DND-41 (cell line): ENCODE data around the gene IGF2.

Source experiments
- ATAC-seq: fragments of 200-7000 bp; cut with Tn5 transposase; 3 replicates; pipeline ENCODE4 v1.9.1; 2021; ENCODE audit warnings: low read depth; ENCODE audit not compliant: insufficient read depth
- DNase-seq: peaks from one replicate; pipeline ENCODE4 v3.0.0-alpha.2; 2020
- H2AFZ ChIP-seq: 2 replicates; pipeline ENCODE4 v1.6.0; 2012; ENCODE audit warnings: low read depth, low read length
- H3K27ac ChIP-seq: 2 replicates; pipeline ENCODE4 v1.5.1; 2012; ENCODE audit warnings: low read length, inconsistent platforms
- H3K27me3 ChIP-seq: fragments of 200-600 bp; sonication (generic); 2 replicates; pipeline ENCODE4 v1.6.0; 2012; ENCODE audit warnings: low read length, mild to moderate bottlenecking, inconsistent platforms; ENCODE audit not compliant: insufficient read depth, poor library complexity
- H3K36me3 ChIP-seq: 2 replicates; pipeline ENCODE4 v1.5.1; 2012; ENCODE audit warnings: low read length, inconsistent platforms; ENCODE audit not compliant: insufficient read depth
- H3K4me1 ChIP-seq: 2 replicates; pipeline ENCODE4 v1.5.1; 2012; ENCODE audit warnings: mild to moderate bottlenecking, low read length; ENCODE audit not compliant: insufficient read depth
- H3K4me2 ChIP-seq: 2 replicates; pipeline ENCODE4 v1.6.0; 2012; ENCODE audit warnings: mild to moderate bottlenecking, moderate library complexity, low read length, inconsistent platforms; ENCODE audit not compliant: insufficient read depth
- H3K4me3 ChIP-seq, 2 experiments: fragments of 200-600 bp in 1 of 2; shearing (Covaris generic) in 1 of 2; 2 replicates each; pipeline ENCODE4 v1.5.1; 2012 to 2016; ENCODE audit warnings: inconsistent platforms in 2 of 2, low read length in 2 of 2, mild to moderate bottlenecking in 2 of 2, low read depth in 1 of 2, moderate library complexity in 1 of 2
- H3K79me2 ChIP-seq: 2 replicates; pipeline ENCODE4 v1.6.0; 2012; ENCODE audit warnings: low read length, inconsistent platforms; ENCODE audit not compliant: insufficient read depth
- H3K9ac ChIP-seq: 2 replicates; pipeline ENCODE4 v1.6.0; 2012; ENCODE audit warnings: low read depth, mild to moderate bottlenecking, inconsistent platforms, low read length, moderate library complexity
- H3K9me3 ChIP-seq: 2 replicates; pipeline ENCODE4 v1.5.1; 2012; ENCODE audit warnings: low read length, moderate library complexity, mild to moderate bottlenecking, inconsistent platforms; ENCODE audit not compliant: insufficient read depth, severe bottlenecking
- H4K20me1 ChIP-seq: 2 replicates; pipeline ENCODE4 v1.6.0; 2012; ENCODE audit warnings: low read length; ENCODE audit not compliant: insufficient read depth
- CTCF ChIP-seq: IDR thresholded peaks from 2 replicates; pipeline ENCODE4 v1.5.1; 2012; ENCODE audit warnings: borderline replicate concordance, low read length, moderate library complexity, mild to moderate bottlenecking; ENCODE audit not compliant: poor library complexity, severe bottlenecking; ENCODE audit errors: extremely low read depth
- EZH2 ChIP-seq: IDR thresholded peaks from 3 replicates; pipeline ENCODE4 v1.6.1; 2012; ENCODE audit warnings: borderline replicate concordance, low read depth, mild to moderate bottlenecking, moderate library complexity, low read length, inconsistent platforms; ENCODE audit not compliant: severe bottlenecking

IGF2 gene

GRCh38 chr11:2103668-2104523 is 35.3 kb downstream of the IGF2 start:
- H3K9me3 ChIP-seq, result no peaks in the 10 kb centered on the region
- TF ChIP-seq EZH2 (no peak), CTCF (no peak)

GRCh38 chr11:2102883-2103213 is 36.3 kb downstream of the IGF2 start:
- H3K4me1 ChIP-seq, result no peaks in the 10 kb centered on the region
- no peak overlapping the region for H2AFZ ChIP-seq
- peaks cover 11% of the 10 kb centered on the region for H4K20me1 ChIP-seq
- no peak overlapping the region for H3K4me2 ChIP-seq
- H3K27me3 ChIP-seq, result no peaks in the 10 kb centered on the region
- H3K9ac ChIP-seq, result no peak overlapping the region
- DNase-seq (no peak), ATAC-seq (no peak)
- H3K9me3 ChIP-seq, result no peaks in the 10 kb centered on the region
- H3K27ac ChIP-seq, result no peak overlapping the region
- no peak overlapping the region for H3K4me3 ChIP-seq
- TF ChIP-seq EZH2 (no peak), CTCF (no peak)
- H3K36me3 ChIP-seq, result no peaks in the 10 kb centered on the region
- H3K79me2 ChIP-seq, result no peaks in the 10 kb centered on the region

More at GRCh38 chr11:2103668-2104523, 35.3 kb downstream of the IGF2 start:
- no peaks in the 10 kb centered on the region for H3K4me1 ChIP-seq
- ATAC-seq (no peak), DNase-seq (no peak)
- no peaks in the 10 kb centered on the region for H3K27me3 ChIP-seq
- no peaks in the 10 kb centered on the region for H3K79me2 ChIP-seq
- no peak overlapping the region for H2AFZ ChIP-seq
- H3K4me3 ChIP-seq, result no peak overlapping the region
- no peak overlapping the region for H3K4me2 ChIP-seq
- H3K9ac ChIP-seq, result no peak overlapping the region
- no peaks in the 10 kb centered on the region for H3K36me3 ChIP-seq
- H4K20me1 ChIP-seq, result peaks cover 5% of the 10 kb centered on the region
- no peak overlapping the region for H3K27ac ChIP-seq

- DNase-seq (no peak), ATAC-seq (no peak)
- Histone ChIP-seq H3K4me1 (no peaks in the 10 kb centered on the region), H3K36me3 (no peaks in the 10 kb centered on the region), H3K9me3 (no peaks in the 10 kb centered on the region), H3K27me3 (no peaks in the 10 kb centered on the region), H2AFZ (no peak overlapping the region), H3K79me2 (no peaks in the 10 kb centered on the region), H3K9ac (no peak overlapping the region), H3K4me2 (no peak overlapping the region), H3K4me3 (no peak overlapping the region), H3K27ac (no peak overlapping the region), H4K20me1 (peaks cover 14% of the 10 kb centered on the region)
- TF ChIP-seq CTCF (no peak), EZH2 (no peak)
Observed at GRCh38 chr11:2102132-2102882, 36.9 kb downstream of the IGF2 start.
